Neural cell (in vitro differentiated cells): ENCODE results near the gene GID4. TPM values are rescaled to one million over a fixed set of nuclear protein-coding genes. Genes with fewer than 3 reads are reported as not detected.

Source experiments
- H2AFZ ChIP-seq: fragments of 200-600, 300-800 bp; sonication (generic), shearing (Covaris generic); 2 replicates; pipeline ENCODE4 v1.6.0; 2014; ENCODE audit warnings: low read depth, mild to moderate bottlenecking, antibody characterized with exemption, low read length, moderate library complexity
- H3F3A ChIP-seq: fragments of 200-600 bp; shearing (Covaris generic); 2 replicates; pipeline ENCODE4 v1.6.1; 2016; ENCODE audit warnings: mild to moderate bottlenecking, moderate library complexity, mixed read lengths, antibody characterized with exemption, low read length; ENCODE audit not compliant: insufficient read depth, poor library complexity, severe bottlenecking
- H3K27ac ChIP-seq: fragments of 200-600, 300-800 bp; sonication (generic), shearing (Covaris generic); 2 replicates; pipeline ENCODE4 v1.5.1; 2014; ENCODE audit warnings: mild to moderate bottlenecking, low read length, moderate library complexity
- H3K27me3 ChIP-seq: fragments of 300-800, 200-600 bp; sonication (generic), shearing (Covaris generic); 2 replicates; pipeline ENCODE4 v1.6.0; 2014; ENCODE audit warnings: mild to moderate bottlenecking, low read depth, low read length, moderate library complexity; ENCODE audit not compliant: insufficient read depth
- H3K36me3 ChIP-seq: fragments of 300-800, 200-600 bp; sonication (generic), shearing (Covaris generic); 2 replicates; pipeline ENCODE4 v1.5.1; 2014; ENCODE audit warnings: mild to moderate bottlenecking, antibody characterized with exemption, low read length, moderate library complexity; ENCODE audit not compliant: insufficient read depth
- H3K4me2 ChIP-seq: fragments of 300-800, 200-600 bp; sonication (generic), shearing (Covaris generic); 2 replicates; pipeline ENCODE4 v1.6.0; 2014; ENCODE audit warnings: mild to moderate bottlenecking, low read length
- H3K4me3 ChIP-seq: fragments of 300-800, 200-600 bp; sonication (generic), shearing (Covaris generic); 2 replicates; pipeline ENCODE4 v1.5.1; 2014; ENCODE audit warnings: mild to moderate bottlenecking, low read length, moderate library complexity
- H3K79me2 ChIP-seq: fragments of 200-600 bp; shearing (Covaris generic); replicated peaks from 2 replicates; pipeline ENCODE4 v1.6.0; 2014; ENCODE audit warnings: mild to moderate bottlenecking, low read length, moderate library complexity; ENCODE audit not compliant: insufficient read depth
- H3K9ac ChIP-seq: fragments of 300-800, 200-600 bp; sonication (generic), shearing (Covaris generic); 2 replicates; pipeline ENCODE4 v1.6.1; 2016; ENCODE audit warnings: mild to moderate bottlenecking, low read length, mixed read lengths
- H3K9me2 ChIP-seq: fragments of 200-600 bp; shearing (Covaris generic); 2 replicates; pipeline ENCODE4 v1.6.1; 2016; ENCODE audit warnings: mild to moderate bottlenecking, low read length, mixed read lengths; ENCODE audit not compliant: insufficient read depth
- H3K9me3 ChIP-seq: fragments of 200-600, 300-800 bp; sonication (generic), shearing (Covaris generic); 2 replicates; pipeline ENCODE4 v1.6.1; 2016; ENCODE audit warnings: mild to moderate bottlenecking, mixed run types, low read length, moderate library complexity, mixed read lengths
- H4K20me1 ChIP-seq: fragments of 200-600 bp; shearing (Covaris generic); 2 replicates; pipeline ENCODE4 v1.6.1; 2016; ENCODE audit warnings: mild to moderate bottlenecking, mixed run types; ENCODE audit not compliant: insufficient read depth
- CTCF ChIP-seq: fragments of 450-650 bp; IDR thresholded peaks from 2 replicates; pipeline ENCODE4 v1.5.1; 2014; ENCODE audit warnings: antibody characterized with exemption, mild to moderate bottlenecking, moderate library complexity; ENCODE audit not compliant: poor library complexity, severe bottlenecking
- EP300 ChIP-seq: fragments of 450-650 bp; conservative IDR thresholded peaks from 2 replicates; pipeline ENCODE4 v1.6.1; 2014; ENCODE audit warnings: antibody characterized with exemption, mild to moderate bottlenecking, moderate library complexity; ENCODE audit not compliant: poor library complexity, severe bottlenecking
- EZH2 ChIP-seq: fragments of 200-600, 300-800 bp; shearing (Covaris generic), sonication (generic); IDR thresholded peaks from 2 replicates; pipeline ENCODE4 v1.6.1; 2014; ENCODE audit warnings: antibody characterized with exemption, low read length, borderline replicate concordance, mild to moderate bottlenecking; ENCODE audit not compliant: insufficient read depth, poor library complexity, severe bottlenecking
- MXI1 ChIP-seq: fragments of 450-650 bp; conservative IDR thresholded peaks from 2 replicates; pipeline ENCODE4 v1.6.1; 2014; ENCODE audit warnings: antibody characterized with exemption, mild to moderate bottlenecking; ENCODE audit not compliant: poor library complexity, severe bottlenecking
- POLR2AphosphoS5 ChIP-seq: IDR thresholded peaks from 2 replicates; pipeline ENCODE4 v1.6.1; 2012
- RAD21 ChIP-seq: fragments of 450-650 bp; conservative IDR thresholded peaks from 2 replicates; pipeline ENCODE4 v1.6.1; 2014; ENCODE audit warnings: antibody characterized with exemption, mild to moderate bottlenecking, moderate library complexity
- REST ChIP-seq: IDR thresholded peaks from 2 replicates; pipeline ENCODE4 v1.6.1; 2012; ENCODE audit warnings: borderline replicate concordance
- SMC3 ChIP-seq: fragments of 450-650 bp; conservative IDR thresholded peaks from 2 replicates; pipeline ENCODE4 v1.6.1; 2014; ENCODE audit warnings: antibody characterized with exemption, mild to moderate bottlenecking, moderate library complexity; ENCODE audit not compliant: poor library complexity
- TAF1 ChIP-seq: IDR thresholded peaks from 2 replicates; pipeline ENCODE4 v1.6.1; 2012; ENCODE audit warnings: low read depth
- polyA plus RNA-seq: library from polyadenylated mRNA; depleted of rRNA; stranded (reverse); fragments of >200 nt; gene quantifications from 2 replicates; pipeline ENCODE4 v1.2.3, GENCODE V29; 2014

Gene GID4
- polyA plus RNA-seq, 1 donor from 2014 or later = 4.9 TPM

DNA sequence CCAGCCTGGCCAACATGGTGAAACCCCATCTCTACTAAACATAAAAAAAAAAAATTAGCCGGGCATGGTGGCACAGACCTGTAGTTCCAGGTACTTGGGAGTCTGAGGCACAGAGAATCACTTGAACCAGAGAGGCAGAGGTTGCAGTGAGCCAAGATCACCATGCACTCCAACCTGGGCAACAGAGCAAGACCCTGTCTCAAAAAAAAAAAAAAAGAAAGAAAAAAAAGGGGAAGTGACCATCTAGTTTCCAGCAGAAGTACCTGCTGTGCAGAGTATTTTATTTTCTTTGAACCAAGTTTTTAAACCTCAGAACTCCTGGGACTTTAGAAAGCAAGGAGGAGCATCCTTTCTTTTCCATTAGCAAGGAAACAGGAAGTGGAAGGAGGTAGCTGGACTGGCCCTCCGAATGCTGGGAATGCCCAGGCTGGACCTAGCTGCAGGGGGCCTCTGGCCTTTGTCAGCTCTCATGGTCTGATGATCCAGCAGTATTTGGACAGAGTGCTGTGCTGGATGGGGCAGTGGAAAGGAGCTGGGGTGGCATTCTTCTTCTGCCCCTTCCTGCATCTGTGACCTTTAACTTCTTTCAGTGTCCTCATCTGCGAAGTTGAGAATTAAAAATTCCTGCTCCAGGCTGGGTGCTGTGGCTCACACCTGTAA is 6.6 kb downstream of the GID4 start:
- Histone ChIP-seq H3K36me3 (peaks cover 4% of the 10 kb centered on the region), H3K9me2 (no peaks in the 10 kb centered on the region), H3K4me3 (no peak overlapping the region), H4K20me1 (no peaks in the 10 kb centered on the region), H3K79me2 (peaks cover 10% of the 10 kb centered on the region), H3K27me3 (no peaks in the 10 kb centered on the region), H3K4me2 (no peak overlapping the region), H2AFZ (no peak overlapping the region), H3K9ac (no peak overlapping the region), H3F3A (no peaks in the 10 kb centered on the region), H3K27ac (no peak overlapping the region), H3K9me3 (no peaks in the 10 kb centered on the region)
- no peak for TF ChIP-seq POLR2AphosphoS5
- TF ChIP-seq TAF1 = no peak
- no peak for TF ChIP-seq RAD21
- TF ChIP-seq SMC3 = no peak
- TF ChIP-seq EP300 = no peak
- TF ChIP-seq EZH2 = no peak
- TF ChIP-seq MXI1 = no peak
- TF ChIP-seq CTCF = no peak
- no peak for TF ChIP-seq REST

GRCh38 chr17:18055597-18055996 is 16.4 kb downstream of the GID4 start:
- no peak for TF ChIP-seq POLR2AphosphoS5
- no peak for TF ChIP-seq MXI1
- no peak for TF ChIP-seq EZH2
- TF ChIP-seq CTCF = no peak
- TF ChIP-seq SMC3 = no peak
- no peak for TF ChIP-seq TAF1
- TF ChIP-seq REST = no peak
- TF ChIP-seq RAD21 = no peak
- Histone ChIP-seq H3K9ac (no peak overlapping the region), H4K20me1 (no peaks in the 10 kb centered on the region), H3F3A (no peaks in the 10 kb centered on the region), H3K9me2 (no peaks in the 10 kb centered on the region), H3K4me3 (no peak overlapping the region), H3K36me3 (no peaks in the 10 kb centered on the region), H3K79me2 (no peaks in the 10 kb centered on the region), H3K9me3 (no peaks in the 10 kb centered on the region), H3K27me3 (no peaks in the 10 kb centered on the region), H3K4me2 (no peak overlapping the region), H2AFZ (no peak overlapping the region), H3K27ac (no peak overlapping the region)
